Vagina (tissue), 2 donors: ENCODE results near the gene ZNF24.

ENCODE experiments used
- CTCF ChIP-seq, 3 experiments: fragments of 450-650 bp in 2 of 3; fragments of 200-600 bp in 1 of 3; sonication (generic) in 1 of 3; IDR thresholded peaks; one replicate each; pipeline ENCODE4 v1.5.1; 2017 to 2019; ENCODE audit warnings: antibody characterized with exemption in 3 of 3, mild to moderate bottlenecking in 2 of 3, moderate library complexity in 2 of 3
- POLR2A ChIP-seq, 2 donors: fragments of 450-650 bp; IDR thresholded peaks; one replicate each; pipeline ENCODE4 v1.6.1; 2017; ENCODE audit warnings: antibody characterized with exemption in 2 of 2, mild to moderate bottlenecking in 2 of 2, moderate library complexity in 2 of 2

- no peak for TF ChIP-seq POLR2A (IDR thresholded peaks at IDR 0.05)
- no peak for TF ChIP-seq CTCF (IDR thresholded peaks at IDR 0.05)
Observed at GRCh38 chr18:35362531-35362930, 18.3 kb upstream of the ZNF24 start.
